Measurements from ENCODE around the gene PRKAB2.
"Not testable (repeated sequence)": the region's sequence is repeated elsewhere in the genome, so short reads cannot be mapped to it uniquely, and the experiment has no call there.

The PRKAB2 gene

DNA sequence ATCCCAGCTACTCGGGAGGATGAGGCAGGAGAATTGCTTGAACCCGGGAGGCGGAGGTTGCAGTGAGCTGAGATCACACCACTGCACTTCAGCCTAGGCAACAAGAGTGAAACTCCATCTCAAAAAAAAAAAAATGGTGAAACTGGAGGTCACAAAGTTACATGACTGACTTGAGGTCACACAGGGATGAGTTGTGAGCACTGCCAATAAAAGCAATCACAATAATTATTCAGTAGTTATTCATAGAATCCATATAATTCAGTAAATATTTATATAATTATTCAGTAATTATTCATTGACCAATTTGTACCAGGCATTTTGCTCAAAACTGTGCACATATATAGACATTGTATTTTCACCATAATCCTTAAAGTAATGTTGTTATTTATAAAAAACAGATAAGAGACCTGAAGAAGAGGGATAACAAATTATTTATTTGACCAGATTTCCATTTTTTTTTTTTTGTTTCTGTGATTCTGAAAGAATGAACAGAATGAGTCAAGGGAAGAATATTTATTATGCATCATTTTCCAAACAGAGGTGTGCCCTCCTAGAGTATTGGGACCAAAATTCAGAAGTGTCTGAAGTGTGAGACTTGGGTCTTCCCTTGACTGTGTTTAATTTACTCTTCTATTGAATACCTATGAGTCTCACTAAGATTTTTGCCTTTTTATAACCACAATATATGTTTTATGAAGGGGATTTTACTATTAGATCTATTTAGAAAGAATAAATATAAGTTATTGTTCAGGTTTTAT lies 43.0 kb downstream of the PRKAB2 start:
- no peaks in the 10 kb centered on the region for H3K9me3 ChIP-seq (ENCODE audit: severe bottlenecking)
- TF ChIP-seq, protein P1, sequence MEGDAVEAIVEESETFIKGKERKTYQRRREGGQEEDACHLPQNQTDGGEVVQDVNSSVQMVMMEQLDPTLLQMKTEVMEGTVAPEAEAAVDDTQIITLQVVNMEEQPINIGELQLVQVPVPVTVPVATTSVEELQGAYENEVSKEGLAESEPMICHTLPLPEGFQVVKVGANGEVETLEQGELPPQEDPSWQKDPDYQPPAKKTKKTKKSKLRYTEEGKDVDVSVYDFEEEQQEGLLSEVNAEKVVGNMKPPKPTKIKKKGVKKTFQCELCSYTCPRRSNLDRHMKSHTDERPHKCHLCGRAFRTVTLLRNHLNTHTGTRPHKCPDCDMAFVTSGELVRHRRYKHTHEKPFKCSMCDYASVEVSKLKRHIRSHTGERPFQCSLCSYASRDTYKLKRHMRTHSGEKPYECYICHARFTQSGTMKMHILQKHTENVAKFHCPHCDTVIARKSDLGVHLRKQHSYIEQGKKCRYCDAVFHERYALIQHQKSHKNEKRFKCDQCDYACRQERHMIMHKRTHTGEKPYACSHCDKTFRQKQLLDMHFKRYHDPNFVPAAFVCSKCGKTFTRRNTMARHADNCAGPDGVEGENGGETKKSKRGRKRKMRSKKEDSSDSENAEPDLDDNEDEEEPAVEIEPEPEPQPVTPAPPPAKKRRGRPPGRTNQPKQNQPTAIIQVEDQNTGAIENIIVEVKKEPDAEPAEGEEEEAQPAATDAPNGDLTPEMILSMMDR (IDR thresholded peaks at IDR 0.05; ENCODE audit: poor library complexity, severe bottlenecking), result no peak
- DNase-seq (ENCODE audit: low spot score) (no peak), ATAC-seq (ENCODE audit: low read depth) (peak; percentile 53; the same call in 1 of the 3 replicates)
- H3K4me3 ChIP-seq (ENCODE audit: severe bottlenecking), result no peak overlapping the region
- no peaks in the 10 kb centered on the region for H3K4me1 ChIP-seq (ENCODE audit: insufficient read depth, poor library complexity, severe bottlenecking)
- no peak overlapping the region for H3K27ac ChIP-seq (ENCODE audit: poor library complexity, severe bottlenecking)
- no peaks in the 10 kb centered on the region for H3K36me3 ChIP-seq (ENCODE audit: low read depth)
- H3K27me3 ChIP-seq (ENCODE audit: insufficient read depth, poor library complexity, severe bottlenecking), result no peaks in the 10 kb centered on the region

DNA sequence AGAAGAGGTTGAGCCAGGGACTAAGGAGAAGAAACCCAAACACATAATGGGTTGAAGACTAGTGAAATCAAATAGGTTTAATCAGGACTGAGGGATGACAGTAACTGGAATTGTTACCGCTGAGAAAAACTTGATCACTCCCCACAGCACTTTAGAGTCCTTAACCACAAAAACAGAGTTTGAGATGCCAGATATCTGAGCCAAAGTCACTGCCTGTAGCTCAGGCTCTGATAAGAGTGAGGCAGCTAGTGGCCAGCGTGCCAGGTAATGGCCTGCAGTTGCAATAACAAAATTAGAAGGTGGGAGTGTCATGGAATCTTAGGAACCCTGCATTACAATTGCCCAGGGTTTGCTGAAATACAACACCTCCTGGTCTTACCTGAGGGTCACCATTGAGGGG lies 48.0 kb downstream of the PRKAB2 start:
- DNase-seq (ENCODE audit: low spot score) (no peak), ATAC-seq (ENCODE audit: low read depth) (no peak)
- TF ChIP-seq, protein P1 (IDR thresholded peaks at IDR 0.05; ENCODE audit: poor library complexity, severe bottlenecking), result no peak
- no peaks in the 10 kb centered on the region for H3K27me3 ChIP-seq (ENCODE audit: insufficient read depth, poor library complexity, severe bottlenecking)
- no peaks in the 10 kb centered on the region for H3K36me3 ChIP-seq (ENCODE audit: low read depth)
- H3K4me3 ChIP-seq (ENCODE audit: severe bottlenecking), result no peak overlapping the region
- H3K9me3 ChIP-seq (ENCODE audit: severe bottlenecking), result no peaks in the 10 kb centered on the region
- H3K27ac ChIP-seq (ENCODE audit: poor library complexity, severe bottlenecking), result no peak overlapping the region
- H3K4me1 ChIP-seq (ENCODE audit: insufficient read depth, poor library complexity, severe bottlenecking), result no peaks in the 10 kb centered on the region

GRCh38 chr1:147117109-147117508 lies 55.2 kb downstream of the PRKAB2 start:
- Histone ChIP-seq H3K27ac (ENCODE audit: poor library complexity, severe bottlenecking) (no peak overlapping the region), H3K27me3 (ENCODE audit: insufficient read depth, poor library complexity, severe bottlenecking) (no peaks in the 10 kb centered on the region), H3K36me3 (ENCODE audit: low read depth) (no peaks in the 10 kb centered on the region), H3K9me3 (ENCODE audit: severe bottlenecking) (no peaks in the 10 kb centered on the region), H3K4me3 (ENCODE audit: severe bottlenecking) (no peak overlapping the region), H3K4me1 (ENCODE audit: insufficient read depth, poor library complexity, severe bottlenecking) (no peaks in the 10 kb centered on the region)
- ATAC-seq (ENCODE audit: low read depth) (no peak), DNase-seq (ENCODE audit: low spot score) (no peak)
- TF ChIP-seq, protein P1 (IDR thresholded peaks at IDR 0.05; ENCODE audit: poor library complexity, severe bottlenecking), result no peak

- DNase-seq (ENCODE audit: low spot score) (no peak), ATAC-seq (ENCODE audit: low read depth) (no peak)
- Histone ChIP-seq H3K4me1 (ENCODE audit: insufficient read depth, poor library complexity, severe bottlenecking) (no peaks in the 10 kb centered on the region), H3K27ac (ENCODE audit: poor library complexity, severe bottlenecking) (no peak overlapping the region), H3K4me3 (ENCODE audit: severe bottlenecking) (no peak overlapping the region), H3K9me3 (ENCODE audit: severe bottlenecking) (no peaks in the 10 kb centered on the region), H3K36me3 (ENCODE audit: low read depth) (no peaks in the 10 kb centered on the region), H3K27me3 (ENCODE audit: insufficient read depth, poor library complexity, severe bottlenecking) (no peaks in the 10 kb centered on the region)
- TF ChIP-seq, protein P1 (IDR thresholded peaks at IDR 0.05; ENCODE audit: poor library complexity, severe bottlenecking), result no peak
Measured at GRCh38 chr1:147115496-147115895, 56.8 kb downstream of the PRKAB2 start.

GRCh38 chr1:147115079-147115478 lies 57.2 kb downstream of the PRKAB2 start:
- H3K27ac ChIP-seq (ENCODE audit: poor library complexity, severe bottlenecking); DNase-seq (ENCODE audit: low spot score); H3K9me3 ChIP-seq (ENCODE audit: severe bottlenecking); ATAC-seq (ENCODE audit: low read depth); H3K27me3 ChIP-seq (ENCODE audit: insufficient read depth, poor library complexity, severe bottlenecking); H3K4me3 ChIP-seq (ENCODE audit: severe bottlenecking); H3K4me1 ChIP-seq (ENCODE audit: insufficient read depth, poor library complexity, severe bottlenecking); H3K36me3 ChIP-seq (ENCODE audit: low read depth): not testable (repeated sequence)

DNA sequence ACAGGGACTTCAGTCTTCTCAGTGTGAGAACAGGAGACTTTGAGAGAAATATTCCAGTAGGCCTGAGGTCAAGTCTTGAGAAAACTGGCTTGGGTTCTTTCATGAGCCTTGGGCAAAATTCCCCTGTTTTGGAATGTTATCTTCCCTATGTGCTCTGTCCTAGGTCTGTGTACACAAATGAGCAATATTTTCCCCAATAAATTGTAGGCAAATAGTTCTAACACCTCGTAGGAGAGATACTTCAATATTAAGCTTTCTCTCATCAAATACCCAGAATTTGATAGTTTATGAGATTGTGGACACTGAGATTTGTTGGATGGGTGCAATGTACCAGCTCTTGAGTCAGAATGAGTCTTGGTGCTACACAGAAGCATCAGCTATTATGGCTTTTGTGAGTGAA lies 57.9 kb downstream of the PRKAB2 start:
- H3K4me1 ChIP-seq (ENCODE audit: insufficient read depth, poor library complexity, severe bottlenecking); H3K9me3 ChIP-seq (ENCODE audit: severe bottlenecking); H3K4me3 ChIP-seq (ENCODE audit: severe bottlenecking); ATAC-seq (ENCODE audit: low read depth); H3K27ac ChIP-seq (ENCODE audit: poor library complexity, severe bottlenecking); H3K36me3 ChIP-seq (ENCODE audit: low read depth); DNase-seq (ENCODE audit: low spot score); H3K27me3 ChIP-seq (ENCODE audit: insufficient read depth, poor library complexity, severe bottlenecking): not testable (repeated sequence)

Measured in RWPE2 (cell line).